NCI-H146 treated with DMSO at 0.1 percent for 48 hours (cell line): ENCODE measurements around the gene HYAL1.
"Not testable (repeated sequence)": the region's sequence is repeated elsewhere in the genome, so short reads cannot be mapped to it uniquely, and the experiment has no call there.

ENCODE experiments used
- DNase-seq: peaks from one replicate; lab custom pipeline; 2025; ENCODE audit not compliant: unreplicated experiment; lab: John Stamatoyannopoulos, UW

Gene HYAL1

GRCh38 chr3:50319181-50319893 is 16.0 kb upstream of the HYAL1 start:
- DNase-seq, result no peak

- no peak for DNase-seq
Observed at GRCh38 chr3:50318615-50319014, 15.2 kb upstream of the HYAL1 start.

- DNase-seq, result no peak
Observed at GRCh38 chr3:50318163-50318562, 14.8 kb upstream of the HYAL1 start.

GRCh38 chr3:50317300-50317699 is 13.9 kb upstream of the HYAL1 start:
- no peak for DNase-seq

GRCh38 chr3:50316657-50317242 is 13.4 kb upstream of the HYAL1 start:
- DNase-seq, result no peak

DNA sequence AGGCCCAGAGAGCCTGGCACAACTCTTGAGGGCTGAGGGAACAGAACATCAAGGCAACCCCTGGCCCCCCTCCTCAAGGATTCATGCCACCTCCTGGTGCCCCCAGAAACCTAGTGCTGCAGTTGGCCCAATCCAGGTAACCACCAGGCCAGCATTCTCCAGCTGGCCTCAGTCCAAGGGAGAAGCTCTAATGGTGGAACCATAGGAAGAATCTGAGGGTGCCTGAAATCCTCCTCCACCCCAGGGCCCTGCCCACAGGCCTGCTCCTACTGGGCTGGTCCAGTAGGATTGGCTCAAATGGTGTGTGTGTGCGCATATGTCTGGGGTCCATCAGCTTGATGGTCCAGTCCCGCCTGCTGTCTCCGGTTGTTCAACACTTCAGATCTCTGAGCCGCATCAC is 11.4 kb upstream of the HYAL1 start:
- no peak for DNase-seq

GRCh38 chr3:50314342-50314741 is 11.0 kb upstream of the HYAL1 start:
- no peak for DNase-seq

GRCh38 chr3:50312041-50312440 is 8.7 kb upstream of the HYAL1 start:
- not testable (repeated sequence) for DNase-seq

GRCh38 chr3:50304601-50305000 is 1.2 kb upstream of the HYAL1 start:
- no peak for DNase-seq

- DNase-seq, result no peak
Observed at GRCh38 chr3:50302095-50303012, 1.0 kb downstream of the HYAL1 start.

- no peak for DNase-seq
Observed at GRCh38 chr3:50300681-50301254, 2.6 kb downstream of the HYAL1 start.

GRCh38 chr3:50299929-50300680 is 3.3 kb downstream of the HYAL1 start:
- no peak for DNase-seq

- no peak for DNase-seq
Observed at GRCh38 chr3:50299638-50299928, 3.8 kb downstream of the HYAL1 start.

DNA sequence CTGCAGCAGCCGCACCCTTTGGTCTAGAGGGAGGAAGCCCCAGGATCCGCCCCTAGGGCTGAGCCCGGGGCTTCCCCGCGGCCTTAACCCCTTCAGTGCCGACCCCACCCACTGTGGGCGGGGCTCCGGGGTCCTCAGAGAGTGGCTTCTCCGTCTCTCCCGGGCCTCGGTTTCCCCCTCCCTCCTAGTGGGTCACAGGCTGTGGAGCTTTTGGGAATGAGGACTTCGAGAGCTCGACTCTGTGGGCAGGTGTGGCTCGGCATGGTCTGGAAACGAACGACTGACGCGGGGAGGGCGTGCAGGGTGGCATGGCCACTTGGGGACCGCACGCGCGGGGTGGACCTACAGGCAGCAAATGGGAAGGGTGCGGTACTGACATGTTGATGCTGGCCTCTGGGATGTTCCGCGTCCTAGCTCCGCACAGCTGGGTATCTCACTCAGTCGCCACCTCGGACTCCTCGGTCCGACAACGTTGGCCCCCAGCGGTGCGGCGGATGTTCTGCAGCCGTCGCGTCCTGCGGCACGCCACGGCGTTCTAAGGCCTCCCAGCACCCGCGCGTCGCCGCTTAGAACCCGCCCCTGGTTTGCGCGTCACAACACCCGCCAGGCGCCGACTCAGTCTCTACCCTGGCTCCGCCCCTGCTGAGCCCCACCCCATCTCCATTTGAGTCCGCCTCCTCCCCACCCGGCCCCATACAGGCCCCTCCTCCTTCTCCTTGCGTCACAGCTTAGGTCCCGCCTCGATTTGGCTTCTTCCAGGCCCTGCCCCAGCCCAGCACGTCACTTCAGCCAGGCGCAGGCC is 4.3 kb downstream of the HYAL1 start, which contains the start of the genes HYAL3 and NAA80:
Gene HYAL3, minus strand, starts transcription at position 570 of the 802 bp plus-strand sequence. CDS start 3,803 bp downstream, outside the sequence.
Gene NAA80, minus strand, starts transcription at position 570 of the 802 bp plus-strand sequence. CDS start 1,942 bp downstream, outside the sequence.
- peak; percentile 87 for DNase-seq

- DNase-seq, result no peak
Observed at GRCh38 chr3:50297896-50298725, 5.3 kb downstream of the HYAL1 start.

DNA sequence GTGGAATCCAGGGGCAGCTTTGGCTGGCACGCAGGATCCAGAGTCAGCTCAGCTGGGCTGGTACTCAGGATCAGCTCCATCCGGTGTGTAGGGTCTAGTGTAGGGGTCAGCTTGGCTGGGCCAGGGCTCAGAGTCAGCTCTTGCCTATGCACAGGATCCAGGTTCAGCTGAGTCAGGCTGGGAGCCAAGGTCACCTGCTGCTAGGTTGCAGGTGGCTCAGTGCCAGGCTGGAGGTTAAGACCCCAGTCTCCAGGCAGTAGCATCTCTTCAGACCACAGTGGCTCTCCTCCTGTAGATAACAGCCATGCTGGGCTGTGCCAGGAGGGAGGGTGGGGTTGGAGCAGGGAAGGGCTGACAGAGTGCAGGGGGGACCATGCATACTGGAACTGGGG is 6.0 kb downstream of the HYAL1 start:
- DNase-seq, result no peak

- no peak for DNase-seq
Observed at GRCh38 chr3:50296721-50297383, 6.5 kb downstream of the HYAL1 start.
